OCI-LY1 (cell line): ENCODE data around the gene ZC3H15.

Experiments used
- CTCF ChIP-seq: fragments of 200-600 bp; sonication (generic), shearing (Covaris generic); IDR thresholded peaks from 2 replicates; pipeline ENCODE4 v1.5.1; 2017; ENCODE audit warnings: mild to moderate bottlenecking, antibody characterized with exemption, low read length, moderate library complexity, mixed read lengths
- EZH2 ChIP-seq: fragments of 200-600 bp; sonication (generic), shearing (Covaris generic); IDR thresholded peaks from 2 replicates; pipeline ENCODE4 v1.8.0; 2017; ENCODE audit warnings: borderline replicate concordance, mixed run types, mild to moderate bottlenecking, antibody characterized with exemption, low read length, moderate library complexity, mixed read lengths

DNA sequence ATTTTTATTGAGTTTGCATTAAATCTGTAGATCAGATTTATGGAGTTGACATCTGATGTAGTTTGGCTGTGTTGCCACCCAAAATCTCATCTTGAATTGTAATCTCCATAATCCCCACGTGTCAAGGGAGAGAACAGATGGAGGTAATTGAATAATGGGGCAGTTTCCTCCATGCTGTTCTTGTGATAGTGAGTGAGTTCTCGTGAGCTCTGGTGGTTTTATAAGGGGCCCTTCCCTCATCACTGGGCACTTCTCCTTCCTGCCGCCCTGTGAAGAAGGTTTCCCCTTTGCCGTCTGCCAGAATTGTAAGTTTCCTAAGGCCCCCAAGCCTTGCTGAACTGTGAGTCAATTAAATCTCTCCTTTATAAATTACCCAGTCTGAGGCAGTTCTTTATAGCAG lies 32.2 kb downstream of the ZC3H15 start:
- no peak for TF ChIP-seq CTCF
- TF ChIP-seq EZH2: no peak
